GM12801 (cell line): ENCODE data around the gene ZDHHC8.

Experiments used
- CTCF ChIP-seq: IDR thresholded peaks from one replicate; pipeline ENCODE4 v1.5.1; 2011; ENCODE audit warnings: control low read depth; ENCODE audit not compliant: insufficient read length; ENCODE audit errors: extremely low read depth

ZDHHC8 gene

GRCh38 chr22:20127869-20128618 lies 3.6 kb upstream of the ZDHHC8 start:
- TF ChIP-seq CTCF, result no peak

- TF ChIP-seq CTCF, result no peak
These were observed 3.0 kb upstream of the ZDHHC8 start for GRCh38 chr22:20128619-20128901.

GRCh38 chr22:20128902-20129746 lies 2.5 kb upstream of the ZDHHC8 start:
- no peak for TF ChIP-seq CTCF

GRCh38 chr22:20129747-20130014 lies 1.9 kb upstream of the ZDHHC8 start:
- TF ChIP-seq CTCF, result no peak

- TF ChIP-seq CTCF, result no peak
These were observed 1.3 kb upstream of the ZDHHC8 start for GRCh38 chr22:20130319-20130718.

GRCh38 chr22:20130731-20131596 lies 640 bp upstream of the ZDHHC8 start:
- TF ChIP-seq CTCF, result no peak
